Measurements from ENCODE around the gene ZNF710. TPM values are rescaled to one million over a fixed set of nuclear protein-coding genes. Genes with fewer than 3 reads are reported as not detected.

Gene ZNF710
- total RNA-seq, 2 experiments from 2014 or later = 13.8 to 19.0 TPM

DNA sequence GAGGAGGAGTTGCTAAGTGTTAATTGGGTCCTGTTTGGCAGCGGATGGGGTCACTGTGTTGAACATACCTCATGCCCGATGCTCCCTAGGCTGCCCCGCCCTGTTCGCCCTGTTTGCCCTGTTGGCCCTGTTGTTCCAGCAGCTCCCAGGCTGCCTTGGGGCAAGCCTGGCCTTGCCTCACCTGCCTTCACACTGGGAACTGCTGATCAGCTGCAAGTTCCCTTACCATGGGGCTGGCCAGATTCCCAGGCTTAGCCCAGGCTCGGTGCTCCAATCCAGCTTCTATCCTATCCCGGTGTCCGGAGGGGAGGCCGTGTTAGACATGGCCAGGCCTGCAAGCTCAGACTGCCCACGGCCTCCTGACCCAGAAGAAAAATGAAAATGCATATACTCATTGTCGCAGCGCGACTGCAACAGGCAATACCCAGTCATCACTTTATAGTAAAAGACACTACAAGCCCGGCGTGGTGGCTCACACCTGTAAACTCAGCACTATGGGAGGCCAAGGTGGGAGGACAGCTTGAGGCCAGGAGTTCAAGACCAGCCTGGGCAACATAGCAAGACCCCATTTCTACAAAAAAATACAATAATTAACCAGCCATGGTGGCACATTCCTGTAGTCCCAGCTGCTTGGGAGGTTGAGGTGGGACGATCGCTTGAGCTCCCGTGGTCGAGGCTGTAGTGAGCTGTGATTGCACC, 42.9 kb upstream of the ZNF710 start:
- H3K9me3 ChIP-seq (ENCODE audit: low read length) = no peaks in the 10 kb centered on the region
- no peaks in the 10 kb centered on the region for H3K4me1 ChIP-seq (ENCODE audit: insufficient read depth, low read length, poor library complexity, severe bottlenecking)
- no peaks in the 10 kb centered on the region for H3K79me2 ChIP-seq (ENCODE audit: insufficient read depth, low read depth, low read length)
- no peak overlapping the region for H2AFZ ChIP-seq (ENCODE audit: low read length)
- no peaks in the 10 kb centered on the region for H3K9me2 ChIP-seq (ENCODE audit: insufficient read depth, low read length)
- POLR2A ChIA-PET = interaction anchor here (0.6 to 1.0 kb wide), 2 partner anchors 13 to 68 kb away, joined by 5 to 9 read pairs; no protein-coding TSS in a partner anchor
- BruUV-seq (replicated peaks) = no TSS peak
- DNase-seq (ENCODE audit: low spot score) = no peak
- no peak for TF ChIP-seq EZH2phosphoT487 (IDR thresholded peaks at IDR 0.05; ENCODE audit: borderline replicate concordance, low read depth, low read length)
- TF ChIP-seq, protein P1, sequence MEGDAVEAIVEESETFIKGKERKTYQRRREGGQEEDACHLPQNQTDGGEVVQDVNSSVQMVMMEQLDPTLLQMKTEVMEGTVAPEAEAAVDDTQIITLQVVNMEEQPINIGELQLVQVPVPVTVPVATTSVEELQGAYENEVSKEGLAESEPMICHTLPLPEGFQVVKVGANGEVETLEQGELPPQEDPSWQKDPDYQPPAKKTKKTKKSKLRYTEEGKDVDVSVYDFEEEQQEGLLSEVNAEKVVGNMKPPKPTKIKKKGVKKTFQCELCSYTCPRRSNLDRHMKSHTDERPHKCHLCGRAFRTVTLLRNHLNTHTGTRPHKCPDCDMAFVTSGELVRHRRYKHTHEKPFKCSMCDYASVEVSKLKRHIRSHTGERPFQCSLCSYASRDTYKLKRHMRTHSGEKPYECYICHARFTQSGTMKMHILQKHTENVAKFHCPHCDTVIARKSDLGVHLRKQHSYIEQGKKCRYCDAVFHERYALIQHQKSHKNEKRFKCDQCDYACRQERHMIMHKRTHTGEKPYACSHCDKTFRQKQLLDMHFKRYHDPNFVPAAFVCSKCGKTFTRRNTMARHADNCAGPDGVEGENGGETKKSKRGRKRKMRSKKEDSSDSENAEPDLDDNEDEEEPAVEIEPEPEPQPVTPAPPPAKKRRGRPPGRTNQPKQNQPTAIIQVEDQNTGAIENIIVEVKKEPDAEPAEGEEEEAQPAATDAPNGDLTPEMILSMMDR (conservative IDR thresholded peaks at IDR 0.05; ENCODE audit: low read length) = no peak
- H3K27ac ChIP-seq (ENCODE audit: low read depth, low read length, poor library complexity, severe bottlenecking) = no peak overlapping the region
- H3K36me3 ChIP-seq (ENCODE audit: insufficient read depth, low read length) = no peaks in the 10 kb centered on the region
- intact Hi-C loops (cut with micrococcal nuclease; ENCODE audit: unreplicated experiment) = no loop called here
- no peaks in the 10 kb centered on the region for H4K20me1 ChIP-seq (ENCODE audit: insufficient read depth, low read length)
- H3K4me2 ChIP-seq (ENCODE audit: low read length) = no peak overlapping the region
- CTCF ChIA-PET (ENCODE audit: unreplicated experiment) = no interaction called here
- no peak overlapping the region for H3K4me3 ChIP-seq (ENCODE audit: low read depth, low read length, poor library complexity, severe bottlenecking)

DNA sequence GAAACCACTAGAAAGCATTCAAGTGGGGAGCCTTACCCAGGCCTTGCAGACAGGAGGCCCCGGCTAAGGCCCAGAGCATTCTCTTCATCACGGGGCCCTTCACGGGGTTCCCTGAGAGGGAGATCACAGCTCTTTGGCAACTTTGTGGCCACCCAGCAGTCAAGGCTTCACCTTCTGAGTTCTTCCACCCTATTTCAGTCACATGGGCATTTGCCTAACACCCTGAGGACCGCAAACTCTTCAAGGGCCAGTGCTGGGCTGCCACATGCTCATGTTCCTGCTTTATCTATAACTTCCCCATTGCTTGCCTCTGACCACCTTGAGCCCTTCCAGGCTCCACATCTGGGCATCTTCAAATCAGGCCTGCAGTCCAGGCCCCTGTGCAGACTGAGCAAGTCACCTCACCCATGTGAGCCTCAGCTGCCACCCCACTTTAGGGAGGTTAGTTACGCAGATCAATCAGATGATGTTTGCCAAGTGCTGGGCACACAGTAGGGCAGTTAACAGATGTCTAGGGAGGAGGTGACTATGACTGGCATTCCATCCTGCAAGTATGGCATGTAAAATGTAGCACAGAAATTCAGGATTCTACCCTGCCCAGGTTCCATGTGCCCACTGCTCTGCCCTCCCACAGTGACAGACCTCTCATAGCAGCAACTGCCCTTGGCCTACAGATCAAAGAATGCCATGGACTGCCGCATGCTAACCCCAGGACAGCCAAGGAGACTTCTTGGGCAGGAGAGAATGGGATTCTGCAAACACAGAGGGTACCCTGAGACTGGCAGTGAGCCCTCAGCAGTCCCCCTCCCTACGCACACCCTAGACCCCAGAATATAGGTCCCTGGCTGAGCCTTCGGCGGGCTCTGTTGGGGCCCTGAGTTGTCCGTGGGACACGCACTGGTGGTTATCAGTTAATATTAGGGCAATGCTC, 37.6 kb upstream of the ZNF710 start:
- Histone ChIP-seq H3K4me1 (ENCODE audit: insufficient read depth, low read length, poor library complexity, severe bottlenecking) (no peaks in the 10 kb centered on the region), H3K4me2 (ENCODE audit: low read length) (no peak overlapping the region), H2AFZ (ENCODE audit: low read length) (no peak overlapping the region), H3K4me3 (ENCODE audit: low read depth, low read length, poor library complexity, severe bottlenecking) (no peak overlapping the region), H3K27ac (ENCODE audit: low read depth, low read length, poor library complexity, severe bottlenecking) (no peak overlapping the region), H4K20me1 (ENCODE audit: insufficient read depth, low read length) (no peaks in the 10 kb centered on the region), H3K79me2 (ENCODE audit: insufficient read depth, low read depth, low read length) (no peaks in the 10 kb centered on the region), H3K36me3 (ENCODE audit: insufficient read depth, low read length) (no peaks in the 10 kb centered on the region), H3K9me3 (ENCODE audit: low read length) (no peaks in the 10 kb centered on the region), H3K9me2 (ENCODE audit: insufficient read depth, low read length) (no peaks in the 10 kb centered on the region)
- no TSS peak for BruUV-seq (replicated peaks)
- intact Hi-C loops (cut with micrococcal nuclease; ENCODE audit: unreplicated experiment) = no loop called here
- ChIA-PET POLR2A (interaction anchor here (0.7 kb wide), 1 partner anchor 28 kb away, joined by 3 read pairs; no protein-coding TSS in a partner anchor), CTCF (ENCODE audit: unreplicated experiment) (interaction anchor here (1.2 kb wide), 1 partner anchor 13 kb away, joined by 4 read pairs; no protein-coding TSS in a partner anchor)
- DNase-seq (ENCODE audit: low spot score) = no peak
- TF ChIP-seq, protein P1 (conservative IDR thresholded peaks at IDR 0.05; ENCODE audit: low read length) = no peak
- TF ChIP-seq EZH2phosphoT487 (IDR thresholded peaks at IDR 0.05; ENCODE audit: borderline replicate concordance, low read depth, low read length) = no peak

Measured in OCI-LY7 (cell line).